ENCODE results near the gene ADAMTS12. TPM values are rescaled to one million over a fixed set of nuclear protein-coding genes. Genes with fewer than 3 reads are reported as not detected.

The ADAMTS12 gene
- total RNA-seq, 1 donor: not detected

DNA sequence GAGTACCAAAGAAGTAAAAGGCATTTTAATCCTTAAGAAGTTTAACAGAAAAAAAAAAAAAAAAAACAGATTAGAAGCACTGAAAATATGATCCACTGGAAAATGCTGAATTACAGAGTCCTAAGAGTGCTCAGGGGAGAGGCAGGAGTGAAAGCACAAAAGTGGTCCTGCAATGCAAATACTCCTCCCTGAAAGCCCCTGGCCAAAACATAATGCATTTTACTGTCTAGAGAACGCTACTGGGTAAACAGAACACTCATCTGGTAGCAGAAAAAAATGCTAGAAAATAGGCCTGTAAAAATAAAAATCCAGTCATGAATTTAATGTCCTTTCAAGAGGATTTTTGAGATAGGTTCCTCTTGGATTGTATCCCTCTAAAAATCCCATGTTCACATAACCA is 81.9 kb downstream of the ADAMTS12 start:
- DNase-seq (ENCODE audit: low read depth in 2 of 3, low spot score in 2 of 3): no peak

GRCh38 chr5:33808699-33809098 is 83.1 kb downstream of the ADAMTS12 start:
- no peak for DNase-seq (ENCODE audit: low read depth in 2 of 3, low spot score in 2 of 3)

GRCh38 chr5:33807771-33808170 is 84.0 kb downstream of the ADAMTS12 start:
- DNase-seq (ENCODE audit: low read depth in 2 of 3, low spot score in 2 of 3): no peak

GRCh38 chr5:33806738-33807442 is 84.9 kb downstream of the ADAMTS12 start:
- no peak for DNase-seq (ENCODE audit: low read depth in 2 of 3, low spot score in 2 of 3)

DNA sequence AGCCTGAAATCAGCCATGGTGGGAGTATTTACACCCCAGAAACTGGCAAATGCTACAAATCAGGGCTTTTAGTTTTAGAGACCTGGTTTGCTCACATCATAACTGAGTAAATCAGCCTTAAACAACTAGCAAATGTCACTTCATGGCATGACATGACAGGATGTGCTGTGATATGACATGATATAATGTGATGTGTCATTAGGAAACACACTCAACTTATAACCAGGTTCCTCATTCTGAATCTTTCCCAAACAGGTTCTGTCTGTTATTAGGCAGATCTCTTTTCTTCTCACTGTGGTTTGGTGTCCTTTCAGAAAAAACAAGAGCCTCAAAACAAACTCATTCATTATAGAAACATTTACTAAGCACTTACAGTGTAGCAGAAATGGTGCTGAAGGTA is 90.5 kb downstream of the ADAMTS12 start:
- DNase-seq (ENCODE audit: low read depth in 2 of 3, low spot score in 2 of 3): no peak

- DNase-seq (ENCODE audit: low read depth in 2 of 3, low spot score in 2 of 3): no peak
These were observed 91.4 kb downstream of the ADAMTS12 start for GRCh38 chr5:33800241-33800950.

DNA sequence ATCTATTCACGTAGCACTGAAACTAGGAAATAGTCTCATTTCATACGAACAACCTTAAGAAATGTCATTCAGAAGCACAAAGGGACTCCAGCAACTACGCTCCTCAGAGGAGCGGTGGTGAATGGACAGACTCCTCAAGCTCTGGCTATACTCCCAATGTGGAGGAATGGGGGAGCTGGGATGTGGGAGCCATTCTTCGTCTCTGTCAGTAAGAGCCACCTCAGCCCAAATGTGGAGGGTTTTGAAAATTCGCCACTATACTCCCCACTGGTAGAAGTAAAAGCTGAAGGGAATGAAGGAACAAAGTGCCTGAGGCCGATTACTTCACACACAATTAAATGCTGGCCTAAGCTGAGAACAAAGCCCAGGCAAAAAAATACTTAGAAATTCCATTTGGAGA is 96.3 kb downstream of the ADAMTS12 start:
- no peak for DNase-seq (ENCODE audit: low read depth in 2 of 3, low spot score in 2 of 3)

DNA sequence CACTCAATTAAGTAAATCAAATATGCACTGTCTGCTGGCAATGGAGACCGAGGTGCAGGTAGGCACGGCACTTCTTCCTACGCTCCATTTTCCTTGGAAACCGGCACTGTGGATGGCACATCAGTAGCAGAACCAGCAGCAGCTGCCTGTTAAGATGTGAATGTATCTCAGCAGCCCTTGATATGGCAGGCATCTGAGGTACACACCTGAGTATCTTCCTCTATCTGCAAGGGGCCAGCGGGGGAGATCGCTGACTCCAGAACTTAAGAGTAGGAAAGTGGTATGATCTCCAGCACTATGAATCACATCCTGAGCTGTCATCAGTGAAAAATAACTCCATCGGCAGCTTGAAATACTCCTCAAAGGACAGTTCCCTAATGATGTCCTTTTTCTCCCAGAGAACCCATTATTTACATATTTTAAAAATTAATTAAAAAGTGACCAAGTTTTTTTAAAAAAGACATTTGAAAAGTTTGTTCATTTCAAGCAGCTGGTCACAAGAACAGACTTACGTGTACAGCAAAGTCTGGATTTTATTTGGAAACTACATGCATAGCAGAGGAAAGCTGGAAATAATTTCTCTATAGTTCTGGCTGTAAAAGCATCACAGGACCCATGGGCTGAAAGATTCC is 97.1 kb downstream of the ADAMTS12 start:
- DNase-seq (ENCODE audit: low read depth in 2 of 3, low spot score in 2 of 3): no peak

- DNase-seq (ENCODE audit: low read depth in 2 of 3, low spot score in 2 of 3): no peak
These were observed 97.8 kb downstream of the ADAMTS12 start for GRCh38 chr5:33793836-33794549.

DNA sequence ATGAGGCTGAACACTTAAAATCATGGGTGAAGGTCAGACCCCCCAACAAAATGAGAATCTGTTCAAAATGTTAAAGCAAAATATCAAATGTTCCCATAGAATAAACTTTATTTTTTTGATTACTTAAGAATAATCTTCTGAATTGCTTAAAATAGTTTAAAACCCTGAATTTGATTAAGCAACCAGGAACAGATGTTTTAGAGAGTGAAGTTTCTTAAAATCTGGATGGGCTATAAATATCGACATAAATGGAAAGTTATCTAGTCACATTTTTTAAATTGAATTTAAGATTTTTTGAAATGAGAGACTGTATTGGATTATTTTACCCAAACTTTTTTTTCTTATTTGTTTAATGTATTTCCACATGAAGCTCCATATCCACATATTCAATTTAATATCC is 98.5 kb downstream of the ADAMTS12 start:
- DNase-seq (ENCODE audit: low read depth in 2 of 3, low spot score in 2 of 3): no peak

GRCh38 chr5:33792559-33792958 is 99.2 kb downstream of the ADAMTS12 start:
- DNase-seq (ENCODE audit: low read depth in 2 of 3, low spot score in 2 of 3): no peak

- DNase-seq (ENCODE audit: low read depth in 2 of 3, low spot score in 2 of 3): no peak
These were observed 102.2 kb downstream of the ADAMTS12 start for GRCh38 chr5:33789567-33789957.

DNA sequence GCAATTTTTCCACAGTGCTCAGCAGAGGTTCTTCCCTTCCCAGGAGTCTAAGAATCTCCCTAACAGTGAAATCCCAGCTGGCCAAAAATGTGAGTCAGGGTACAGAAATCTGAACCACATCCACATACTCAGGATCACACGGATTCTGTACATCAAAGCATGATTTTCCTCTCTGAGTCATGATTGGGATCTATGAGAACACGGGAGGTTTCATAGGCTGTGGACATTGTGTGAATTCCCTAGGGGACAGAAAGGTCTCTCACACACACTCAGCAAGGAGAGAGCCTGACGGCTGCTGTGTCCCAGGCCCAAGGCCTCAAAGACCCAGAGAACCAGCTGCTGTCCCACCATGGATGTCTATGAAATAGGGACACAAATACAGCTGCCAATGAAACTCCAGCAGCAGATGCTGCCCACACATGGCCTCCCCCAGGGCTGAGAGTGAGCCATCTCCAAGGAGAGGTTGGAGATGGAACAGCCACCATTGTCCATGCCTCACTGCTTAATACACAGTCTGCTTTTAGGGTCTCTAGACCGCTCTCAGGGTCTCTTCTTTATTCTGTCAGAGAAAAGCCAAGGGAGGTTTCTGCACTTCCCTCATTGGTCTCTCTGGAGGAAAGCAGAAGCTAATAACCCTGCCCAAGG is 102.7 kb downstream of the ADAMTS12 start:
- no peak for DNase-seq (ENCODE audit: low read depth in 2 of 3, low spot score in 2 of 3)

GRCh38 chr5:33785571-33785970 is 106.2 kb downstream of the ADAMTS12 start:
- no peak for DNase-seq (ENCODE audit: low read depth in 2 of 3, low spot score in 2 of 3)

DNA sequence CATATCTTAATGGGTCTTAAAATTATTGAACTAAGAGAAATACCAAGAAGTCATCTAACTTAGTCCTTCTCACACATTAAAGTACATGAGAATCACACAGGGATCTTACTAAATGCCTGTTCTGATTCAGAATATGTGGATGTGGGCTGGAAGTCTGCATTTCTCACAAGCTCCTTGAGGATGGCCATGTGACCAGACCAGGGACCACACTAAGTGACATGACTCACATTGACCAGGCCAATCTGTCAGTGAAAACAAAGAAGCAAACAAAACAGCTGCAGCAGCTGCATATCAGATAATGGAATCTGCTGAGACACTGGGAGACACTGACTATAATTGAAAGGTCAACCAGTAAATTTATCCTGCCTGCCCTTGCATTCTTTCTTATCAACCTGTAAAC is 110.5 kb downstream of the ADAMTS12 start:
- no peak for DNase-seq (ENCODE audit: low read depth in 2 of 3, low spot score in 2 of 3)

- DNase-seq (ENCODE audit: low read depth in 2 of 3, low spot score in 2 of 3): no peak
These were observed 115.6 kb downstream of the ADAMTS12 start for GRCh38 chr5:33776151-33776660.

GRCh38 chr5:33774341-33774740 is 117.4 kb downstream of the ADAMTS12 start:
- no peak for DNase-seq (ENCODE audit: low read depth in 2 of 3, low spot score in 2 of 3)

DNA sequence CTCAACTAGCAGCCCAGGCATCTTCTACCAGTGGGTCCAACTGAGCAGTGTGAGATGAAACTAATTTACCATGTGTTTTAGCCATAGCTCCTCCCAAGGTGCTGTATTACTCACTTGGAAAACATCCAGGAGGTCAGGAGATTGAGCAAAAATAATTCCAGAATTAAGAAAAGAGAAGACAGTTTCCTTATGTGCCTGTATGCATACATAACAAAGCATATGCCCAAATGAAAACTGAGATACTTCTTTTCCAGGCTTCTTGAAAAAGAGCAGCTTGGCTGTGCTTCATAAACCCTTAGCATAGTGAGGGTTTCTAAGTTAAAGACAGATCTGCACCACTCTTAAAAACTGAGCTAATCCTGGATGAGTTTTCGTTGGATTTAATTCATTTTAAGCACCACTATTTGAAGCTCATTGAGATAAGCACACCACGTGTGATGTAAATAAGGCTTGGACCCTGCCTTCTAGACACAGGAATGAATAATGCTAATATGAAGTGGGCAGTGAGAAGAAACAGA is 119.4 kb downstream of the ADAMTS12 start:
- no peak for DNase-seq (ENCODE audit: low read depth in 2 of 3, low spot score in 2 of 3)

DNA sequence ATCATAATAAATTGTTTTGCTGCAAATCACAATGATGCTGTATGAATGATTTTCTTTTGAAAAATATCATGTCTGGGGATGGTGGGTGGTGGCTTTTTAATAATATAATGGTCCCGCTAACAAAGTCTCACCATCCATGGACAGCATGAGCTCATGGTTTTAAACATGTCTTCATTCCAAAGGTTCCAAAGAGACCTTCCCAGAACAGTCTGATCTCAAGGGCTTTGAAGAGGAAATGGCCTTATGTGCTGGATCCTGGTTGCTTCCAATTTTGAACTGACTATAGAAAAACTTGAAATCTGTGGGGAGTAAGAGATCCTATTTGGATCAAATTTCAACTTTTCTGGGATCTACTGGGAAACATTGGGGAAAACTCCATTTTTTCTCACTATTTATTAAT is 121.8 kb downstream of the ADAMTS12 start:
- DNase-seq (ENCODE audit: low read depth in 2 of 3, low spot score in 2 of 3): no peak

GRCh38 chr5:33769196-33769595 is 122.6 kb downstream of the ADAMTS12 start:
- no peak for DNase-seq (ENCODE audit: low read depth in 2 of 3, low spot score in 2 of 3)

Data from hematopoietic multipotent progenitor cell (in vitro differentiated cells).